Heart left ventricle (tissue), 13 donors: ENCODE data around the gene CACNA2D3.

Source experiments
- POLR2A ChIP-seq, 2 donors: fragments of 450-650 bp; IDR thresholded peaks; one replicate each; pipeline ENCODE4 v1.6.1; 2017; ENCODE audit warnings: antibody characterized with exemption in 2 of 2, mild to moderate bottlenecking in 2 of 2, moderate library complexity in 2 of 2
- TF ChIP-seq, protein P1 (sequence below), 12 donors: fragments of 200-600 bp; sonication (generic) in 4 of 12; IDR thresholded peaks; one replicate each; pipeline versions ENCODE4 v1.5.0 to v1.8.0; 2018 to 2022; ENCODE audit warnings: antibody characterized with exemption in 12 of 12, mild to moderate bottlenecking in 5 of 12
- donor health status: ischemic (EF 13 %, LVEDD 7.1; RV severe dilation, severe dysfunction).
- donor health status: DM: no; HTN: yes; CAD: no.
- donor health status: DM: no; HTN: no; CAD: no.
- donor health status: ischemic (EF 25% LVEDD 6.9; RV normal size, moderate dysfunction).
- donor health status: ischemic (EF 25% LVEDD 5.7; RV mildly dilated, moderate dysfunction).
- donor health status: ischemic (EF 35%, LVEDD 5.7; RV mildly dilated, moderate dysfunction).
- donor health status: nonischemic (EF 11% LVEDD 7.7; RV severe dilation, severe dysfunction).
- donor health status: DM: yes; HTN: yes; CAD: no.
- donor health status: PGD.
- donor health status: ischemic (EF 29% LVEDD 5.4; RV normal size, mild dysfunction).
- donor health status: nonischemic (EF 23%, LVEDD 6.1; RV moderate dilation, normal function).

DNA sequence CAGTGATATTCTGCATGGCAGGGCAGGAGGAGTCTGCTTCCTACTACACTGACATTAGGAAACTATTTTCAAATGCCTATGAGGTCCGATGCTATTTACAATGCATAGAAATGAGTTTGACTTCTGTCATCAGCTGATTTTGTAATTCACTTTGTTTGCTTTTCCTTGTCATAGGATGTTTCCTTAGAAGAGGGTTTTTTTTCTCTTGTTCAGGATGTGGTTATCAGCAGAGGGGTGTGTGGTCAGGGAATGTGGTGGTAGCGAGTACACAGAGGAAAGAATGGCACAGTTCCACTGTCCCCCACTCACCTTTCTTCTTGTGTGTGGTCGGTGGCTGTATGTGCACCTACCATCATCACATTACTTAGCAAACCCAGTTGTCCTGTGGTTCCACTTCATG is 574.0 kb downstream of the CACNA2D3 start:
- no peak for TF ChIP-seq POLR2A (IDR thresholded peaks at IDR 0.05)
- TF ChIP-seq, protein P1, sequence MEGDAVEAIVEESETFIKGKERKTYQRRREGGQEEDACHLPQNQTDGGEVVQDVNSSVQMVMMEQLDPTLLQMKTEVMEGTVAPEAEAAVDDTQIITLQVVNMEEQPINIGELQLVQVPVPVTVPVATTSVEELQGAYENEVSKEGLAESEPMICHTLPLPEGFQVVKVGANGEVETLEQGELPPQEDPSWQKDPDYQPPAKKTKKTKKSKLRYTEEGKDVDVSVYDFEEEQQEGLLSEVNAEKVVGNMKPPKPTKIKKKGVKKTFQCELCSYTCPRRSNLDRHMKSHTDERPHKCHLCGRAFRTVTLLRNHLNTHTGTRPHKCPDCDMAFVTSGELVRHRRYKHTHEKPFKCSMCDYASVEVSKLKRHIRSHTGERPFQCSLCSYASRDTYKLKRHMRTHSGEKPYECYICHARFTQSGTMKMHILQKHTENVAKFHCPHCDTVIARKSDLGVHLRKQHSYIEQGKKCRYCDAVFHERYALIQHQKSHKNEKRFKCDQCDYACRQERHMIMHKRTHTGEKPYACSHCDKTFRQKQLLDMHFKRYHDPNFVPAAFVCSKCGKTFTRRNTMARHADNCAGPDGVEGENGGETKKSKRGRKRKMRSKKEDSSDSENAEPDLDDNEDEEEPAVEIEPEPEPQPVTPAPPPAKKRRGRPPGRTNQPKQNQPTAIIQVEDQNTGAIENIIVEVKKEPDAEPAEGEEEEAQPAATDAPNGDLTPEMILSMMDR (IDR thresholded peaks at IDR 0.05), result no peak
